ENCODE data around the gene TMEM271. TPM values are rescaled to one million over a fixed set of nuclear protein-coding genes. Genes with fewer than 3 reads are reported as not detected.

The TMEM271 gene
- total and polyA plus RNA-seq, 4 donors, result not detected

GRCh38 chr4:583820-584219, 7.7 kb upstream of the TMEM271 start:
- Histone ChIP-seq H3K4me1 (ENCODE audit: control insufficient read depth in 4 of 4, insufficient read depth in 4 of 4, low read length in 3 of 4) (no peaks in the 10 kb centered on the region), H3K27me3 (ENCODE audit: control insufficient read depth in 4 of 4, insufficient read depth in 4 of 4, low read length in 3 of 4) (peaks cover 0 to 7% (median under 1%) of the 10 kb centered on the region in 4 donors)
- 71% methylated on average over 2 of the region's 2 CpGs for WGBS

GRCh38 chr4:581753-582361, 5.8 kb upstream of the TMEM271 start:
- WGBS, result 71% methylated on average over 9 of the region's 9 CpGs
- TF ChIP-seq SP1 (IDR thresholded peaks at IDR 0.05), result no peak
- TF ChIP-seq GABPA (IDR thresholded peaks at IDR 0.05 in 1 of 2, conservative IDR thresholded peaks at IDR 0.05 in 1 of 2), result no peak
- no peak for TF ChIP-seq ATF3 (IDR thresholded peaks at IDR 0.05)
- no peak for TF ChIP-seq RAD21 (IDR thresholded peaks at IDR 0.05)
- TF ChIP-seq FOXA2 (IDR thresholded peaks at IDR 0.05), result no peak
- no peak for TF ChIP-seq YY1 (IDR thresholded peaks at IDR 0.05)
- no peak for TF ChIP-seq EGR1 (IDR thresholded peaks at IDR 0.05; ENCODE audit: low read depth in 2 of 2)
- TF ChIP-seq ZBTB33 (IDR thresholded peaks at IDR 0.05), result no peak
- no peak for TF ChIP-seq TAF1 (conservative IDR thresholded peaks at IDR 0.05)
- TF ChIP-seq, protein P1, sequence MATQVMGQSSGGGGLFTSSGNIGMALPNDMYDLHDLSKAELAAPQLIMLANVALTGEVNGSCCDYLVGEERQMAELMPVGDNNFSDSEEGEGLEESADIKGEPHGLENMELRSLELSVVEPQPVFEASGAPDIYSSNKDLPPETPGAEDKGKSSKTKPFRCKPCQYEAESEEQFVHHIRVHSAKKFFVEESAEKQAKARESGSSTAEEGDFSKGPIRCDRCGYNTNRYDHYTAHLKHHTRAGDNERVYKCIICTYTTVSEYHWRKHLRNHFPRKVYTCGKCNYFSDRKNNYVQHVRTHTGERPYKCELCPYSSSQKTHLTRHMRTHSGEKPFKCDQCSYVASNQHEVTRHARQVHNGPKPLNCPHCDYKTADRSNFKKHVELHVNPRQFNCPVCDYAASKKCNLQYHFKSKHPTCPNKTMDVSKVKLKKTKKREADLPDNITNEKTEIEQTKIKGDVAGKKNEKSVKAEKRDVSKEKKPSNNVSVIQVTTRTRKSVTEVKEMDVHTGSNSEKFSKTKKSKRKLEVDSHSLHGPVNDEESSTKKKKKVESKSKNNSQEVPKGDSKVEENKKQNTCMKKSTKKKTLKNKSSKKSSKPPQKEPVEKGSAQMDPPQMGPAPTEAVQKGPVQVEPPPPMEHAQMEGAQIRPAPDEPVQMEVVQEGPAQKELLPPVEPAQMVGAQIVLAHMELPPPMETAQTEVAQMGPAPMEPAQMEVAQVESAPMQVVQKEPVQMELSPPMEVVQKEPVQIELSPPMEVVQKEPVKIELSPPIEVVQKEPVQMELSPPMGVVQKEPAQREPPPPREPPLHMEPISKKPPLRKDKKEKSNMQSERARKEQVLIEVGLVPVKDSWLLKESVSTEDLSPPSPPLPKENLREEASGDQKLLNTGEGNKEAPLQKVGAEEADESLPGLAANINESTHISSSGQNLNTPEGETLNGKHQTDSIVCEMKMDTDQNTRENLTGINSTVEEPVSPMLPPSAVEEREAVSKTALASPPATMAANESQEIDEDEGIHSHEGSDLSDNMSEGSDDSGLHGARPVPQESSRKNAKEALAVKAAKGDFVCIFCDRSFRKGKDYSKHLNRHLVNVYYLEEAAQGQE (IDR thresholded peaks at IDR 0.05), result no peak
- H3K9me3 ChIP-seq (ENCODE audit: control insufficient read depth in 4 of 4, low read length in 3 of 4), result peaks cover 0 to 18% (median 2%) of the 10 kb centered on the region in 4 donors
- H3K9ac ChIP-seq (ENCODE audit: low read depth in 1 of 2, low read length in 2 of 2), result no peak overlapping the region
- H3K36me3 ChIP-seq (ENCODE audit: control insufficient read depth in 4 of 4, insufficient read depth in 3 of 4, low read depth in 1 of 4, low read length in 3 of 4), result no peaks in the 10 kb centered on the region
- no peak overlapping the region for H3K4me3 ChIP-seq (ENCODE audit: low read depth in 1 of 3, low read length in 3 of 3)
- H3K27me3 ChIP-seq (ENCODE audit: control insufficient read depth in 4 of 4, insufficient read depth in 4 of 4, low read length in 3 of 4), result peaks cover 0 to 13% (median under 1%) of the 10 kb centered on the region in 4 donors
- DNase-seq (ENCODE audit: low spot score), result no peak
- peaks cover 0 to 4% (median 2%) of the 10 kb centered on the region in 4 donors for H3K4me1 ChIP-seq (ENCODE audit: control insufficient read depth in 4 of 4, insufficient read depth in 4 of 4, low read length in 3 of 4)
- no peak overlapping the region for H3K27ac ChIP-seq (ENCODE audit: low read depth in 1 of 2, low read length in 2 of 2)

More at GRCh38 chr4:583820-584219, 7.7 kb upstream of the TMEM271 start:
- no peak overlapping the region for H3K4me3 ChIP-seq (ENCODE audit: low read depth in 1 of 3, low read length in 3 of 3)
- TF ChIP-seq FOXA1 (IDR thresholded peaks at IDR 0.05), result no peak
- TF ChIP-seq HNF4G (IDR thresholded peaks at IDR 0.05), result no peak
- TF ChIP-seq NR2F2 (IDR thresholded peaks at IDR 0.05), result no peak
- TF ChIP-seq RXRA (IDR thresholded peaks at IDR 0.05), result no peak
- TF ChIP-seq RAD21 (IDR thresholded peaks at IDR 0.05), result no peak
- TF ChIP-seq HNF4A (conservative IDR thresholded peaks at IDR 0.05), result no peak
- no peak for TF ChIP-seq ZBTB33 (IDR thresholded peaks at IDR 0.05)
- TF ChIP-seq ATF3 (IDR thresholded peaks at IDR 0.05), result no peak
- TF ChIP-seq, protein P1 (IDR thresholded peaks at IDR 0.05), result no peak
- no peak for TF ChIP-seq GABPA (IDR thresholded peaks at IDR 0.05 in 1 of 2, conservative IDR thresholded peaks at IDR 0.05 in 1 of 2)
- TF ChIP-seq TAF1 (conservative IDR thresholded peaks at IDR 0.05), result no peak
- TF ChIP-seq JUND (IDR thresholded peaks at IDR 0.05), result no peak
- no peaks in the 10 kb centered on the region for H3K36me3 ChIP-seq (ENCODE audit: control insufficient read depth in 4 of 4, insufficient read depth in 3 of 4, low read depth in 1 of 4, low read length in 3 of 4)
- H3K27ac ChIP-seq (ENCODE audit: low read depth in 1 of 2, low read length in 2 of 2), result no peak overlapping the region
- no peak for DNase-seq (ENCODE audit: low spot score)
- no peak overlapping the region for H3K9ac ChIP-seq (ENCODE audit: low read depth in 1 of 2, low read length in 2 of 2)
- peaks cover 3 to 22% (median 9%) of the 10 kb centered on the region in 4 donors for H3K9me3 ChIP-seq (ENCODE audit: control insufficient read depth in 4 of 4, low read length in 3 of 4)

All from liver (tissue), 9 donors.